Pancreas (tissue), 10 donors: ENCODE results near the gene FCN2. TPM values are rescaled to one million over a fixed set of nuclear protein-coding genes. Genes with fewer than 3 reads are reported as not detected.

ENCODE experiments used
- ATAC-seq, 4 donors: fragments of 200-7000 bp; cut with Tn5 transposase; one replicate each; pipeline versions ENCODE4 v1.8.0 to v1.9.1; 2020; ENCODE audit warnings: mild to moderate bottlenecking in 4 of 4, moderate library complexity in 4 of 4
- DNase-seq, 6 donors: peaks; one replicate each; pipeline ENCODE4 v3.0.0-alpha.2; 2020
- FAIRE-seq: peaks from 2 replicates; lab custom pipeline; 2012; peaks lifted over from hg19 to GRCh38; lab: Jason Lieb, UNC
- H3K27ac ChIP-seq, 4 donors: fragments of 200-600 bp; sonication (generic); 1 replicate in 3 of 4; 2 replicates in 1 of 4; pipeline versions ENCODE4 v1.5.0 to v1.8.0; 2020
- H3K27me3 ChIP-seq, 4 donors: fragments of 200-600 bp; one replicate each; pipeline ENCODE4 v1.8.0; 2021
- H3K36me3 ChIP-seq, 3 donors: fragments of 200-600 bp; sonication (generic) in 1 of 3; one replicate each; pipeline versions ENCODE4 v1.5.0 to v1.8.0; 2020 to 2021
- H3K4me1 ChIP-seq, 3 donors: fragments of 200-600 bp; one replicate each; pipeline ENCODE4 v1.8.0; 2021
- H3K4me3 ChIP-seq, 4 donors: fragments of 200-600 bp; sonication (generic) in 2 of 4; one replicate each; pipeline versions ENCODE4 v1.5.0 to v1.8.0; 2020 to 2021
- H3K9me3 ChIP-seq, 4 donors: fragments of 200-600 bp; one replicate each; pipeline ENCODE4 v1.8.0; 2021
- WGBS, 2 donors: extraction: QIAGEN DNeasy Blood & Tissue Kit; methylation state at CpG; one replicate each; pipeline ENCODE4 v1.1.7; 2013; 5-methylcytosine and 5-hydroxymethylcytosine counted together
- intact Hi-C, 3 donors: fragments of 100-400 bp; cut with DNase I; formaldehyde crosslinking; loops; one replicate each; pipeline versions ENCODE4 v1.11.1 to v1.14.2; 2022
- polyA plus RNA-seq, 2 donors: library from polyadenylated mRNA; stranded (reverse); fragments of 200-250 nt; gene quantifications; one replicate each; pipeline ENCODE4 v1.2.3, GENCODE V29; 2013
- total RNA-seq, 6 donors: library from RNA; stranded (reverse); fragmentation: NEBNext Ultra II Directional in 4 of 6; extraction: Animal tissue kit (Norgen Biotek cat#: 25700) in 4 of 6; gene quantifications; one replicate each; pipeline versions ENCODE4 v1.2.1 to v1.2.4, GENCODE V29; 2021 to 2023
- TF ChIP-seq, protein P1 (sequence below), 4 donors: fragments of 200-600 bp; sonication (generic) in 3 of 4; IDR thresholded peaks; one replicate each; pipeline versions ENCODE4 v1.5.0 to v1.8.0; 2021; ENCODE audit warnings: antibody characterized with exemption in 4 of 4
- donor health status: healthy with polysubstance abuse.
- donor health status: DM: no; HTN: no; CAD: no; lungs with moderate emphysema.
- donor health status: DM: no; HTN: no; CAD: no.
- donor health status: control.
- donor health status: control.
- donor health status: Bipolar disorder and iron deficiency.
- donor health status: DM: yes; HTN: yes; CAD: no.
- donor health status: DM: no; HTN: no; CAD: no.
- donor health status: DM: no; HTN: no; CAD: no.
- donor health status: DM: yes; HTN: yes; CAD: no.

FCN2 gene
- total and polyA plus RNA-seq, 8 donors: 0.16 to 0.84 (median 0.38) TPM; not detected in 3

DNA sequence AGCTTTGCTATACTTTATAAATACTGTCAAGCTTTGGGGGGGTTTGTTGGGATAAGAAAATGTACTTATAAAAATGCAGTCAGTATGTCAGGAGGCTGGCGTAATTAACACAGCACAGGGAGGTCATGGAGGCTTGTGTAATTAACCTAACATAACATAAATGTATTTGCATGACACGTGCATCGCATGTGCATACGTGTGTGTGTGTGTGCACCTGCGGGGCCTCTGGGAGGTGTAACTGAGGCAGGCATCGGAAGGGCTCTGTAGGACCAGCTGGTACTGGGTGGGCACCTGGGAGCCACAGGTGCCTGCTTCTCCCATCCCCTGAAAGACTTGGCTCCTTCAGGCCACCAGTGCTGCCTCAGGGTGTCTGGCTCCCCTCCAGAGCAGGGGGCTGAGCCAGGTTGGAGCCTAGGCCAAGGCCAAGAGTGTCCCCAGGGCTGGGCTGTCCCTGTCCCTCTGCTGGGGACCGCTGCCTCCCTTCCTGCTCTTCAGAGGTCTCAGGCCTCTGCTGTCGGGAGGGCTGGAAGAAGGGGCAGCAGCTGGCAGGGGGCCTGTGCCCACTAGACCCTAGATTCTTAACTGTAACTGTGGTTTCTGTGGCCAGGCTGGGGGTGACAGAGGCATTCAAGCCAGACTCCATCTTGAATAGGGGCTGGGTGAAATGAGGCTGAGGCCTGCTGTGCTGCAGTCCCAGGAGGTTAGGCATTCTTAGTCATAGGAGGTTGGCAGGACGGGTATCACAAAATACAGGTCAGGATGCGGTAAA lies 9.0 kb downstream of the FCN2 start:
- WGBS, 2 donors: 79 to 89% methylated on average over 10 of the region's 10 CpGs
- ATAC-seq: no peak
- Histone ChIP-seq H3K9me3 (no peaks in the 10 kb centered on the region), H3K27ac (no peak overlapping the region), H3K4me1 (no peaks in the 10 kb centered on the region), H3K36me3 (no peaks in the 10 kb centered on the region), H3K27me3 (no peaks in the 10 kb centered on the region), H3K4me3 (no peak overlapping the region)
- intact Hi-C loops: no loop called here
- DNase-seq: no peak
- no peak for FAIRE-seq
- TF ChIP-seq, protein P1, sequence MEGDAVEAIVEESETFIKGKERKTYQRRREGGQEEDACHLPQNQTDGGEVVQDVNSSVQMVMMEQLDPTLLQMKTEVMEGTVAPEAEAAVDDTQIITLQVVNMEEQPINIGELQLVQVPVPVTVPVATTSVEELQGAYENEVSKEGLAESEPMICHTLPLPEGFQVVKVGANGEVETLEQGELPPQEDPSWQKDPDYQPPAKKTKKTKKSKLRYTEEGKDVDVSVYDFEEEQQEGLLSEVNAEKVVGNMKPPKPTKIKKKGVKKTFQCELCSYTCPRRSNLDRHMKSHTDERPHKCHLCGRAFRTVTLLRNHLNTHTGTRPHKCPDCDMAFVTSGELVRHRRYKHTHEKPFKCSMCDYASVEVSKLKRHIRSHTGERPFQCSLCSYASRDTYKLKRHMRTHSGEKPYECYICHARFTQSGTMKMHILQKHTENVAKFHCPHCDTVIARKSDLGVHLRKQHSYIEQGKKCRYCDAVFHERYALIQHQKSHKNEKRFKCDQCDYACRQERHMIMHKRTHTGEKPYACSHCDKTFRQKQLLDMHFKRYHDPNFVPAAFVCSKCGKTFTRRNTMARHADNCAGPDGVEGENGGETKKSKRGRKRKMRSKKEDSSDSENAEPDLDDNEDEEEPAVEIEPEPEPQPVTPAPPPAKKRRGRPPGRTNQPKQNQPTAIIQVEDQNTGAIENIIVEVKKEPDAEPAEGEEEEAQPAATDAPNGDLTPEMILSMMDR (IDR thresholded peaks at IDR 0.05): no peak

GRCh38 chr9:134890155-134890495 lies 9.5 kb downstream of the FCN2 start:
- intact Hi-C loops: no loop called here
- TF ChIP-seq, protein P1 (IDR thresholded peaks at IDR 0.05): no peak
- Histone ChIP-seq H3K36me3 (no peaks in the 10 kb centered on the region), H3K27me3 (no peaks in the 10 kb centered on the region), H3K9me3 (no peaks in the 10 kb centered on the region), H3K27ac (no peak overlapping the region), H3K4me3 (no peak overlapping the region), H3K4me1 (no peaks in the 10 kb centered on the region)
- ATAC-seq: no peak
- no peak for DNase-seq
- 62 to 83% methylated on average over 5 of the region's 5 CpGs for WGBS, 2 donors
- FAIRE-seq: no peak

- DNase-seq (no peak), FAIRE-seq (no peak)
- 68 to 70% methylated on average over 8 of the region's 8 CpGs for WGBS, 2 donors
Measured at GRCh38 chr9:134891053-134891452, 10.4 kb downstream of the FCN2 start.

DNA sequence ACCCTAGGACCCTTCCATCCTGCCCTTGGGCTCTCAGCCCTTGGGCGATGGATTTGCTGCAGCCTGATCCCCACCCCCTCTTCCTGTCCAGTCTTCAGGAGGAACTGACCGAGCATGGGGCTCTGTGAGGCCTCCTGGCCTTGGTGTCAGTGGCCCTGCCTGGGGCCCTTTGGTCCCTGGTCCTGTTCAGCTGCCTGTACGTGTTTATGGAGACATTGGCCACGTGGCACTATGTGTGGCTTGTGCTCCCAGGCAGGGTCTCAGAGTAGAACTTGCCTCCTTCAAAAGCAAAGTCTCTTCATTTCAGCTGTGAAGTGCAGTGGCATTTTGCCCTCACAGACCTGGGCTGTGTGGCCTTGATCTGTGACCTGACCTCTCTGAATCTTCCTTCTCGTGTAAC lies 11.1 kb downstream of the FCN2 start:
- Histone ChIP-seq H3K36me3 (no peaks in the 10 kb centered on the region), H3K27ac (no peak overlapping the region), H3K9me3 (no peaks in the 10 kb centered on the region), H3K4me1 (no peaks in the 10 kb centered on the region), H3K4me3 (no peak overlapping the region), H3K27me3 (no peaks in the 10 kb centered on the region)
- TF ChIP-seq, protein P1 (IDR thresholded peaks at IDR 0.05): no peak
- ATAC-seq (no peak), FAIRE-seq (no peak), DNase-seq (peak in 1 of 6 donors; percentile 19)
- WGBS, 2 donors: 69 to 70% methylated on average over 5 of the region's 5 CpGs
- intact Hi-C loops: no loop called here

More at GRCh38 chr9:134891053-134891452, 10.4 kb downstream of the FCN2 start:
- Histone ChIP-seq H3K27ac (no peak overlapping the region), H3K36me3 (no peaks in the 10 kb centered on the region), H3K9me3 (no peaks in the 10 kb centered on the region), H3K4me1 (no peaks in the 10 kb centered on the region), H3K4me3 (no peak overlapping the region), H3K27me3 (no peaks in the 10 kb centered on the region)
- TF ChIP-seq, protein P1 (IDR thresholded peaks at IDR 0.05): no peak
- no peak for ATAC-seq
- intact Hi-C loops: no loop called here

GRCh38 chr9:134892221-134892620 lies 11.6 kb downstream of the FCN2 start:
- no peak for FAIRE-seq
- Histone ChIP-seq H3K27me3 (no peaks in the 10 kb centered on the region), H3K4me1 (no peaks in the 10 kb centered on the region), H3K27ac (no peak overlapping the region), H3K4me3 (no peak overlapping the region), H3K9me3 (no peaks in the 10 kb centered on the region), H3K36me3 (no peaks in the 10 kb centered on the region)
- DNase-seq: peak in 1 of 6 donors; percentile 35
- intact Hi-C loops: no loop called here
- no peak for ATAC-seq
- WGBS, 2 donors: 77 to 93% methylated on average over 6 of the region's 6 CpGs
- TF ChIP-seq, protein P1 (IDR thresholded peaks at IDR 0.05): no peak
